SK-N-SH treated with all-trans-retinoic acid at 6 μM for 48 hours (cell line): ENCODE results near the gene ADARB2.

ENCODE experiments used
- ATAC-seq: fragments of 200-7000 bp; cut with Tn5 transposase; 3 replicates; pipeline ENCODE4 v1.9.1; 2020; ENCODE audit warnings: mild to moderate bottlenecking, moderate library complexity
- ARNTL ChIP-seq: fragments of 450-650 bp; formaldehyde crosslinking; IDR thresholded peaks from 2 replicates; pipeline ENCODE4 v1.5.0; 2020; ENCODE audit warnings: low read depth, mild to moderate bottlenecking, moderate library complexity, borderline replicate concordance
- BACH2 ChIP-seq: fragments of 250-450 bp; sonication (Bioruptor Pico); IDR thresholded peaks from 2 replicates; pipeline ENCODE4 v1.9.0; 2021; ENCODE audit warnings: mild to moderate bottlenecking, borderline replicate concordance
- CREB5 ChIP-seq: fragments of 250-450 bp; sonication (Bioruptor Pico); IDR thresholded peaks from 2 replicates; pipeline ENCODE4 v1.5.1; 2020; ENCODE audit warnings: low read depth, mild to moderate bottlenecking, moderate library complexity
- CSDC2 ChIP-seq: fragments of 250-450 bp; sonication (Bioruptor Pico); IDR thresholded peaks from 2 replicates; pipeline ENCODE4 v1.5.0; 2020; ENCODE audit warnings: mild to moderate bottlenecking, moderate library complexity
- CSRNP3 ChIP-seq: fragments of 250-450 bp; sonication (Bioruptor Pico); IDR thresholded peaks from 2 replicates; pipeline ENCODE4 v1.5.1; 2021; ENCODE audit warnings: mild to moderate bottlenecking, moderate library complexity
- ESRRG ChIP-seq: fragments of 250-450 bp; sonication (Bioruptor Pico); IDR thresholded peaks from 2 replicates; pipeline ENCODE4 v1.6.1; 2021; ENCODE audit warnings: mild to moderate bottlenecking
- GLIS3 ChIP-seq: fragments of 250-450 bp; sonication (Bioruptor Pico); IDR thresholded peaks from 2 replicates; pipeline ENCODE4 v1.5.0; 2020; ENCODE audit warnings: mild to moderate bottlenecking, moderate library complexity
- ISL1 ChIP-seq: fragments of 250-450 bp; sonication (Bioruptor Pico); IDR thresholded peaks from 2 replicates; pipeline ENCODE4 v2.1.2; 2022; ENCODE audit warnings: mild to moderate bottlenecking, moderate library complexity
- OSR1 ChIP-seq: fragments of 250-450 bp; sonication (Bioruptor Pico); IDR thresholded peaks from 2 replicates; pipeline ENCODE4 v1.8.0; 2022; ENCODE audit warnings: moderate library complexity, mild to moderate bottlenecking, inconsistent platforms
- POU6F1 ChIP-seq: fragments of 250-450 bp; sonication (Bioruptor Pico); IDR thresholded peaks from 2 replicates; pipeline ENCODE4 v1.8.0; 2021; ENCODE audit warnings: low read depth, mild to moderate bottlenecking, moderate library complexity, borderline replicate concordance
- PPARA ChIP-seq: fragments of 250-450 bp; sonication (Bioruptor Pico); IDR thresholded peaks from 2 replicates; pipeline ENCODE4 v1.5.0; 2020; ENCODE audit warnings: mild to moderate bottlenecking, borderline replicate concordance
- RARB ChIP-seq: fragments of 250-450 bp; sonication (Bioruptor Pico); IDR thresholded peaks from 2 replicates; pipeline ENCODE4 v1.8.0; 2021; ENCODE audit warnings: mild to moderate bottlenecking, moderate library complexity
- SNAI2 ChIP-seq: fragments of 250-450 bp; sonication (Bioruptor Pico); IDR thresholded peaks from 2 replicates; pipeline ENCODE4 v1.5.0; 2020; ENCODE audit warnings: mild to moderate bottlenecking, moderate library complexity
- TCF4 ChIP-seq: fragments of 250-450 bp; sonication (Bioruptor Pico); IDR thresholded peaks from 2 replicates; pipeline ENCODE4 v1.8.0; 2021; ENCODE audit warnings: mild to moderate bottlenecking, moderate library complexity, borderline replicate concordance
- TOX ChIP-seq: fragments of 250-450 bp; sonication (Bioruptor Pico); IDR thresholded peaks from 2 replicates; pipeline ENCODE4 v1.8.0; 2021; ENCODE audit warnings: mild to moderate bottlenecking, moderate library complexity, borderline replicate concordance
- ZC3H10 ChIP-seq: fragments of 250-450 bp; sonication (Bioruptor Pico); IDR thresholded peaks from 2 replicates; pipeline ENCODE4 v1.5.1; 2021; ENCODE audit warnings: mild to moderate bottlenecking, moderate library complexity
- ZFP3 ChIP-seq: fragments of 250-450 bp; sonication (Bioruptor Pico); IDR thresholded peaks from 2 replicates; pipeline ENCODE4 v1.5.0; 2020; ENCODE audit warnings: mild to moderate bottlenecking, moderate library complexity
- ZFP30 ChIP-seq: fragments of 450-650 bp; formaldehyde crosslinking; IDR thresholded peaks from 2 replicates; pipeline ENCODE4 v1.5.0; 2022; ENCODE audit warnings: mild to moderate bottlenecking, moderate library complexity
- ZNF565 ChIP-seq: fragments of 450-650 bp; formaldehyde crosslinking; conservative IDR thresholded peaks from 2 replicates; pipeline ENCODE4 v1.5.0; 2020; ENCODE audit warnings: low read depth, mild to moderate bottlenecking, moderate library complexity
- ZNF70 ChIP-seq: fragments of 450-650 bp; formaldehyde crosslinking; IDR thresholded peaks from 2 replicates; pipeline ENCODE4 v1.5.0; 2020; ENCODE audit warnings: mild to moderate bottlenecking, moderate library complexity
- TF ChIP-seq, protein P1 (sequence below): fragments of 250-450 bp; sonication (Bioruptor Pico); IDR thresholded peaks from 2 replicates; pipeline ENCODE4 v1.8.0; 2020; ENCODE audit warnings: mild to moderate bottlenecking, moderate library complexity, borderline replicate concordance
- TF ChIP-seq, protein P2 (sequence below): fragments of 250-450 bp; sonication (Bioruptor Pico); IDR thresholded peaks from 2 replicates; pipeline ENCODE4 v1.5.0; 2020; ENCODE audit warnings: mild to moderate bottlenecking, moderate library complexity

ADARB2 gene

GRCh38 chr10:1696106-1696505 lies 41.2 kb downstream of the ADARB2 start:
- no peak for ATAC-seq
- TF ChIP-seq CSDC2 = no peak
- no peak for TF ChIP-seq ZFP30 (CRISPR knock-in tag)
- TF ChIP-seq SNAI2 (CRISPR knock-in tag) = no peak
- TF ChIP-seq TCF4 (CRISPR knock-in tag) = no peak

DNA sequence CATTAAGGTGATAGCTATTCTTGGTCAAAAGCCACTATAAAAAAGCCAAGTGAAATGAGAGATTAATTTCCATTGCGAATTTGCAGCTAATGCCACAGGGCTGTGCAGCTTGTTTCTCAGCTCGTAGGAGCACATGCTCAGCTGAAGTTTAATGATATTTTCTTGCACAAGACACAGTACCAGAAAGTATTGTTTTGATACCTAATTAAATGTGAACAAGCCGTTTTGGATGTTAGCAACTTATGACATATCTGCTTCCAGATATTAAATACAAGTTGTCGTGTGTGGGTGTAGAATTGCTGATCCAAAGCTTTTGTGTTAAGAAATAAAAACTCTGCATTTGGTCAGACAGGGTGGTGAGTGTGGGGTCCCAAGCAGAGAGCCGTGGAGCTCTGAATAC lies 47.2 kb downstream of the ADARB2 start:
- no peak for ATAC-seq
- no peak for TF ChIP-seq ZFP3 (CRISPR knock-in tag)
- no peak for TF ChIP-seq ESRRG (CRISPR knock-in tag)
- TF ChIP-seq ZC3H10 (CRISPR knock-in tag) = no peak
- TF ChIP-seq, protein P1, sequence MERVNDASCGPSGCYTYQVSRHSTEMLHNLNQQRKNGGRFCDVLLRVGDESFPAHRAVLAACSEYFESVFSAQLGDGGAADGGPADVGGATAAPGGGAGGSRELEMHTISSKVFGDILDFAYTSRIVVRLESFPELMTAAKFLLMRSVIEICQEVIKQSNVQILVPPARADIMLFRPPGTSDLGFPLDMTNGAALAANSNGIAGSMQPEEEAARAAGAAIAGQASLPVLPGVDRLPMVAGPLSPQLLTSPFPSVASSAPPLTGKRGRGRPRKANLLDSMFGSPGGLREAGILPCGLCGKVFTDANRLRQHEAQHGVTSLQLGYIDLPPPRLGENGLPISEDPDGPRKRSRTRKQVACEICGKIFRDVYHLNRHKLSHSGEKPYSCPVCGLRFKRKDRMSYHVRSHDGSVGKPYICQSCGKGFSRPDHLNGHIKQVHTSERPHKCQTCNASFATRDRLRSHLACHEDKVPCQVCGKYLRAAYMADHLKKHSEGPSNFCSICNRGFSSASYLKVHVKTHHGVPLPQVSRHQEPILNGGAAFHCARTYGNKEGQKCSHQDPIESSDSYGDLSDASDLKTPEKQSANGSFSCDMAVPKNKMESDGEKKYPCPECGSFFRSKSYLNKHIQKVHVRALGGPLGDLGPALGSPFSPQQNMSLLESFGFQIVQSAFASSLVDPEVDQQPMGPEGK (CRISPR knock-in tag) = no peak
- no peak for TF ChIP-seq RARB (CRISPR knock-in tag)
- no peak for TF ChIP-seq TOX (CRISPR knock-in tag)
- TF ChIP-seq PPARA (CRISPR knock-in tag) = no peak
- no peak for TF ChIP-seq ZNF565
- no peak for TF ChIP-seq ZNF70 (CRISPR knock-in tag)
- no peak for TF ChIP-seq CSRNP3 (CRISPR knock-in tag)
- no peak for TF ChIP-seq BACH2 (CRISPR knock-in tag)
- no peak for TF ChIP-seq ZFP30 (CRISPR knock-in tag)
- no peak for TF ChIP-seq CREB5
- no peak for TF ChIP-seq TCF4 (CRISPR knock-in tag)
- TF ChIP-seq, protein P2, sequence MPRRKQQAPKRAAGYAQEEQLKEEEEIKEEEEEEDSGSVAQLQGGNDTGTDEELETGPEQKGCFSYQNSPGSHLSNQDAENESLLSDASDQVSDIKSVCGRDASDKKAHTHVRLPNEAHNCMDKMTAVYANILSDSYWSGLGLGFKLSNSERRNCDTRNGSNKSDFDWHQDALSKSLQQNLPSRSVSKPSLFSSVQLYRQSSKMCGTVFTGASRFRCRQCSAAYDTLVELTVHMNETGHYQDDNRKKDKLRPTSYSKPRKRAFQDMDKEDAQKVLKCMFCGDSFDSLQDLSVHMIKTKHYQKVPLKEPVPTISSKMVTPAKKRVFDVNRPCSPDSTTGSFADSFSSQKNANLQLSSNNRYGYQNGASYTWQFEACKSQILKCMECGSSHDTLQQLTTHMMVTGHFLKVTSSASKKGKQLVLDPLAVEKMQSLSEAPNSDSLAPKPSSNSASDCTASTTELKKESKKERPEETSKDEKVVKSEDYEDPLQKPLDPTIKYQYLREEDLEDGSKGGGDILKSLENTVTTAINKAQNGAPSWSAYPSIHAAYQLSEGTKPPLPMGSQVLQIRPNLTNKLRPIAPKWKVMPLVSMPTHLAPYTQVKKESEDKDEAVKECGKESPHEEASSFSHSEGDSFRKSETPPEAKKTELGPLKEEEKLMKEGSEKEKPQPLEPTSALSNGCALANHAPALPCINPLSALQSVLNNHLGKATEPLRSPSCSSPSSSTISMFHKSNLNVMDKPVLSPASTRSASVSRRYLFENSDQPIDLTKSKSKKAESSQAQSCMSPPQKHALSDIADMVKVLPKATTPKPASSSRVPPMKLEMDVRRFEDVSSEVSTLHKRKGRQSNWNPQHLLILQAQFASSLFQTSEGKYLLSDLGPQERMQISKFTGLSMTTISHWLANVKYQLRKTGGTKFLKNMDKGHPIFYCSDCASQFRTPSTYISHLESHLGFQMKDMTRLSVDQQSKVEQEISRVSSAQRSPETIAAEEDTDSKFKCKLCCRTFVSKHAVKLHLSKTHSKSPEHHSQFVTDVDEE (CRISPR knock-in tag) = no peak
- no peak for TF ChIP-seq CSDC2
- TF ChIP-seq ISL1 (CRISPR knock-in tag) = no peak
- no peak for TF ChIP-seq OSR1
- TF ChIP-seq POU6F1 (CRISPR knock-in tag) = no peak
- TF ChIP-seq SNAI2 (CRISPR knock-in tag) = no peak

GRCh38 chr10:1688531-1688930 lies 48.8 kb downstream of the ADARB2 start:
- ATAC-seq = no peak
- TF ChIP-seq ZNF70 (CRISPR knock-in tag) (no peak), ZFP3 (CRISPR knock-in tag) (no peak), ZNF565 (no peak), ARNTL (CRISPR knock-in tag) (no peak), ISL1 (CRISPR knock-in tag) (no peak), CREB5 (no peak), BACH2 (CRISPR knock-in tag) (no peak), GLIS3 (no peak), PPARA (CRISPR knock-in tag) (no peak)
- TF ChIP-seq, protein P2 (CRISPR knock-in tag) = no peak
- TF ChIP-seq, protein P1 (CRISPR knock-in tag) = no peak
